ENCODE data around the gene ZNF750. TPM values are rescaled to one million over a fixed set of nuclear protein-coding genes. Genes with fewer than 3 reads are reported as not detected.

ZNF750 gene
- total and polyA plus RNA-seq, 12 donors, result 0.07 to 0.20 (median 0.11) TPM; not detected in 8

DNA sequence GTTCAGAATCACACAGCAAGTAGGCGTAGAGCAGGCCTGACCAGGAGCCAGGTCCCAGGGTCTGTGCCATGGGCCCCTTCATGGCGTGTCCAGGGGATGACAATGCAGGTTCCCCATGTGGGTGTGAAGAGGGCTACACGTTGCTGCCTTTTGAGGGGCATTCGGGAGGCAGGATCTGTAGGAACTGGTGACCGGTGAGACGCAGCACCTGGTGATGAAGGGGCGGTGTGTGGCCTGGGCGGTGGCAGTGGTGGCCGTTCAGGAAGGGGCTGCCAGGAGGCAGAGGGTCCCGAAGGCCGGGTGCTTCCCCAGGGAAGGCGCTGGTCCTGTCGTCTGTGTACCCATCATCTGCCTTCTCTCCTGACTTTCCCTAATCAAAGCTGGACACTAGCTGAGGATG lies 34.6 kb downstream of the ZNF750 start:
- Histone ChIP-seq H3K27ac (peak overlapping the region in 1 of 5 donors; percentile 36), H3K4me3 (no peak overlapping the region), H3K36me3 (replicated peaks in 1 of 2) (peaks cover 0 to 6% of the 10 kb centered on the region in 2 donors), H3K27me3 (no peaks in the 10 kb centered on the region), H3K4me1 (replicated peaks in 1 of 2) (no peaks in the 10 kb centered on the region), H3K9me3 (replicated peaks in 1 of 3) (no peaks in the 10 kb centered on the region)
- DNase-seq, result no peak
- 90 to 92% (median 90%) methylated on average over 11 to 13 of the region's 13 CpGs for WGBS, 4 donors
- no peak for TF ChIP-seq POLR2A (IDR thresholded peaks at IDR 0.05)
- TF ChIP-seq, protein P1, sequence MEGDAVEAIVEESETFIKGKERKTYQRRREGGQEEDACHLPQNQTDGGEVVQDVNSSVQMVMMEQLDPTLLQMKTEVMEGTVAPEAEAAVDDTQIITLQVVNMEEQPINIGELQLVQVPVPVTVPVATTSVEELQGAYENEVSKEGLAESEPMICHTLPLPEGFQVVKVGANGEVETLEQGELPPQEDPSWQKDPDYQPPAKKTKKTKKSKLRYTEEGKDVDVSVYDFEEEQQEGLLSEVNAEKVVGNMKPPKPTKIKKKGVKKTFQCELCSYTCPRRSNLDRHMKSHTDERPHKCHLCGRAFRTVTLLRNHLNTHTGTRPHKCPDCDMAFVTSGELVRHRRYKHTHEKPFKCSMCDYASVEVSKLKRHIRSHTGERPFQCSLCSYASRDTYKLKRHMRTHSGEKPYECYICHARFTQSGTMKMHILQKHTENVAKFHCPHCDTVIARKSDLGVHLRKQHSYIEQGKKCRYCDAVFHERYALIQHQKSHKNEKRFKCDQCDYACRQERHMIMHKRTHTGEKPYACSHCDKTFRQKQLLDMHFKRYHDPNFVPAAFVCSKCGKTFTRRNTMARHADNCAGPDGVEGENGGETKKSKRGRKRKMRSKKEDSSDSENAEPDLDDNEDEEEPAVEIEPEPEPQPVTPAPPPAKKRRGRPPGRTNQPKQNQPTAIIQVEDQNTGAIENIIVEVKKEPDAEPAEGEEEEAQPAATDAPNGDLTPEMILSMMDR (IDR thresholded peaks at IDR 0.05), result no peak
- intact Hi-C loops (cut with DNase I), result no loop called here

DNA sequence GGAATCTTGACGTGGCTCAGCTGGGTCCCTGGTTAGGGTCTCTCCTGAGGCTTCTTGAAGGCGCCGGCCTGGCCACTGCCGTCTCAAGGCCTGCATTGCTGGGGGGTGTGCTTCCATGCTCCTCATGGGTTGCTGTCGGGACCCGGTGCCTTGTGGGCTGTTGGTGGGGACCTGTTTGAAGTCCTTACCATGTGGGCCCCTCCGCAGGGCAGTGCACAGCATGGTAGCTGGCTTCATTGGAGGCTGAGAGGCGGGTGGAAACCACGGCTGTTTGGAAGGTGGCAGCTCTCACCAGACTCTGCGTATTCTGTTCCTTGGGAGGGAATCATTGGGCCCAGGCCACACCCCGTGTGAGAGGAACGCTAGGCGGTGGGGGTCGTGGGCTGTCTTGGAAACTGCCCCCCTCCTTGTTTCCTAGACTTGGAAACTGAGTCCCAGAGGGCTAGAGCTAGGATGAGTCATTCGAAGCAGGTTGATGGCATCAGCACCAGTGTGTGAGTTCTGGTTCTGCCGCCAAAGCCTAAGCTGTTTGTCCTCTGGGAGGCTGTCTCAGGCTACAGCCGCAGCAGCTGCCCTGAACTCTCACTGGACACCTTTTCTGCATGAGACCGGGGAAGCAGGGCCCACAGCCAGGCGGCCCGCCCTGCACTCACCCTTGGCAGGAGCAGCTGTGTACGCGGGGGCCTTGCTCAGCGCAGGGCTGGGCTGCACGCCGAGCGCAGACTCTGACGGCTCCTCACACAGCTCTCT lies 35.2 kb downstream of the ZNF750 start:
- intact Hi-C loops (cut with DNase I), result no loop called here
- TF ChIP-seq, protein P1 (IDR thresholded peaks at IDR 0.05), result no peak
- TF ChIP-seq POLR2A (IDR thresholded peaks at IDR 0.05), result no peak
- Histone ChIP-seq H3K27ac (peak overlapping the region in 1 of 5 donors; percentile 36), H3K4me3 (no peak overlapping the region), H3K36me3 (replicated peaks in 1 of 2) (peaks cover 0 to 6% of the 10 kb centered on the region in 2 donors), H3K9me3 (replicated peaks in 1 of 3) (no peaks in the 10 kb centered on the region), H3K4me1 (replicated peaks in 1 of 2) (no peaks in the 10 kb centered on the region), H3K27me3 (no peaks in the 10 kb centered on the region)
- DNase-seq, result peak in 3 of 7 donors; percentile 29 to 49 (median 33)
- 79 to 87% (median 84%) methylated on average over 5 to 27 of the region's 27 CpGs for WGBS, 4 donors

DNA sequence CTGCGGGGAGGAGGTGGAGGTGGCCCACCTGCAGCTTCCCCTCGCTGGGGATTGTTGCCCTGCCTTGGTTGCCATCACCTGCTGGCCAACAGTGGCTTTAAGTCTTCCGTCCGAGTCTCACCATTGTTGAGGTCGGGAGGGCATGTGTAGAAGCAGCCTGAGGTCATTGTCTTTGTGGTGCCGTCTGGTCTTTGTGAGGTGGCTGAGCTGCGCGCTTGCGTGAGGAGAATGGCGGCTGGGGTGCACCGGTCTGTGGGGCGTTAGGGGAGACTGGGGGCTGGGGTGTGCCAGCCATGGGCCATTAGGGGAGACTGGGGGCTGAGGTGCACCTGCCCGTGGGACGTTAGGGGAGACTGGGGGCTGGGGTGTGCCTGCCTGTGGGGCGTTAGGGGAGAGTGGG lies 36.2 kb downstream of the ZNF750 start:
- TF ChIP-seq, protein P1 (IDR thresholded peaks at IDR 0.05), result no peak
- Histone ChIP-seq H3K27ac (no peak overlapping the region), H3K9me3 (replicated peaks in 1 of 3) (no peaks in the 10 kb centered on the region), H3K36me3 (replicated peaks in 1 of 2) (peaks cover 0 to 6% of the 10 kb centered on the region in 2 donors), H3K4me3 (no peak overlapping the region), H3K4me1 (replicated peaks in 1 of 2) (no peaks in the 10 kb centered on the region), H3K27me3 (no peaks in the 10 kb centered on the region)
- intact Hi-C loops (cut with DNase I), result no loop called here
- 90 to 98% (median 96%) methylated on average over 3 to 15 of the region's 15 CpGs for WGBS, 4 donors
- no peak for DNase-seq

DNA sequence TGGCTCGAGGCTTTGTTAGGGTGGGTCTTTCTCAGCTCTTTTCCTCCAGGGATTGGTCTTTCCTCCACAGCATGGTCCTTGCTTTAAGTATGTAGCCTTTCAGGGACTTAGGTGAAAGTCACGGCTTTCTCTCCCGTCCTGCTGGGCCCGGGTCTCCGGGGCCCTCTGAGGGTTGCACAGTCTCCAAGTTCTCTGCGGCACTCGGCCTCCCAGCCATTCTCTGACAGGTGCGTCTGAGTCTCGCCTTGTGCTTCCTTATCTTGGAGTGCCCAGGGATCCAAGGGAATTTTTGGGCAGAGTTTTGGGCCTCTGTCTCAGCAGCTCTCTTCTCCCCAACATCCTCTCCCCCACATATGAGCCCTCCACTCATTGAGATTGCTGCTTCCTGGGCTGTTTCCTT lies 36.6 kb downstream of the ZNF750 start:
- no peaks in the 10 kb centered on the region for H3K27me3 ChIP-seq
- WGBS, 4 donors, result 90 to 98% (median 93%) methylated on average over 8 to 9 of the region's 9 CpGs
- no peak for TF ChIP-seq POLR2A (IDR thresholded peaks at IDR 0.05)
- TF ChIP-seq, protein P1 (IDR thresholded peaks at IDR 0.05), result no peak
- intact Hi-C loops (cut with DNase I), result no loop called here
- H3K9me3 ChIP-seq (replicated peaks in 1 of 3), result no peaks in the 10 kb centered on the region
- no peaks in the 10 kb centered on the region for H3K4me1 ChIP-seq (replicated peaks in 1 of 2)
- H3K36me3 ChIP-seq (replicated peaks in 1 of 2), result peaks cover 0 to 6% of the 10 kb centered on the region in 2 donors
- H3K27ac ChIP-seq, result no peak overlapping the region
- DNase-seq, result no peak
- H3K4me3 ChIP-seq, result no peak overlapping the region
